Stimulated activated CD4-positive, alpha-beta T cell treated with anti-CD3 and anti-CD28 coated beads, TNF-alpha, amount 100 ng/mL, for 4 hours (primary cell): Measurements from ENCODE around the gene OR8B2.
"Not testable (repeated sequence)": the region's sequence is repeated elsewhere in the genome, so short reads cannot be mapped to it uniquely, and the experiment has no call there.

Source experiments
- DNase-seq, 3 experiments: peaks; one replicate each; pipeline ENCODE4 v3.0.0-alpha.2; 2020; ENCODE audit warnings: low read depth in 3 of 3

Gene OR8B2, protein sequence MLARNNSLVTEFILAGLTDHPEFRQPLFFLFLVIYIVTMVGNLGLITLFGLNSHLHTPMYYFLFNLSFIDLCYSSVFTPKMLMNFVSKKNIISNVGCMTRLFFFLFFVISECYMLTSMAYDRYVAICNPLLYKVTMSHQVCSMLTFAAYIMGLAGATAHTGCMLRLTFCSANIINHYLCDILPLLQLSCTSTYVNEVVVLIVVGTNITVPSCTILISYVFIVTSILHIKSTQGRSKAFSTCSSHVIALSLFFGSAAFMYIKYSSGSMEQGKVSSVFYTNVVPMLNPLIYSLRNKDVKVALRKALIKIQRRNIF

DNA sequence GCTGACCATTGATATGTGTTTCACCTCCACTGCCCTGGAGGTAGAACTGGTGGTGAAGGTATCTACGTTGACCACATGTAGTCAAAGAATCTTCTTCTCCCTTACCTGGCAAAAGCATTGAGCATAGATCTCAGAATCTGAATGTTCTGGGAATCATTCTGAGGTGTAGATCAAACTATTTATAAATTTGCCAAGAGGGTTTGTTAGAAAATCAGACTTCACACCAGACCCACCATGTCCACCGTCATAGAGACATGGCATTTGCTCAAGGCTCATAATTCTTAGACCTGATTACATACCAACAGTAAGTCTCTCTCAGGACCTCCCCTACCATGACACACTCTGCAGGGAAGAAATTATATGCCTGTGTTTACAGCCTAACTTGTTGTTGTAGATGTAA is at the start of gene OR8B2:
OR8B2 (minus strand) TSS at position 101 of the 400 bp plus-strand sequence. CDS start 1,156 bp downstream, outside the sequence.
- no peak for DNase-seq

DNA sequence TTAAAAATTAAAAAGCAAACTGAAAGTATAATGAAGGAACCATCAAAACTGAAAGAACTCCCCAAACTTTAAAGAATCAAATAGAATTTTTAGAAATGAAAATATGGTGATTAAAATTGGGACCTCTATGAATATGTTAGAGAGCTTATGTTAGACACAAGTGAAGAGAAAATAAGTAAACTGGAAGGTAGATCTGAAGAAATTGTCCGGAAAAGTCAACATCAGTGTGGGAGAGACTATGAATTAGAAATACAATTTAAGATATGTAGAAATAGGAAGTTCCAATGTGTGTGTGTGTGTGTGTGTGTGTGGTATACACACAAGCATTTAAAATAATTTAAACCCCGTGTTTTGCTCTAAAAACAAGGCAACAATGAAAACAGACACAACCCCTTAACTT is 45.3 kb upstream of the OR8B2 start:
- no peak for DNase-seq

DNA sequence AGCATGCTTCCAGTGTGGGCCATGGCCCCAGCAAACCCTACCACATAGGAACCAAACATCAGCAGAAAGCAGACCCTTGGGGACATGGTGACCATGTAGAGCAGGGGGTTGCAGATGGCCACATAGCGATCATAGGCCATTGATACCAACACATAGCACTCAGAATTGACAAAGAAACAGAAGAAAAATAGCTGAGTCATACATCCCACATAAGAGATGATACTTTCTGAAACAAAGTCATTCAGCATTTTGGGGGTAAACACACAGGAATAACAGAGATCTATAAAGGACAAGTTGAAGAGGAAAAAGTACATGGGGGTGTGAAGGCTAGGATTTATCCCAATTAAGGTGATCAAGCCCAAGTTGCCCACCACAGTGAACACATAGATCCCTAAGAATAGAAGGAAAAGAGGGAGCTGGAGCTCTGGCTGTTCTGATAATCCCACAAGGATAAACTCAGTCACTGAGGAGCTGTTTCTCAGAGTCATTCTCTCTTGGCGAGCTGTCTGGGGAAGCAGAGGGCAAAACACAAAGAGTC is 40.2 kb upstream of the OR8B2 start, which contains the start of gene OR8B4:
OR8B4 (minus strand) TSS at position 488 of the 538 bp plus-strand sequence; CDS start at position 488, 0 bp downstream.
- no peak for DNase-seq

DNA sequence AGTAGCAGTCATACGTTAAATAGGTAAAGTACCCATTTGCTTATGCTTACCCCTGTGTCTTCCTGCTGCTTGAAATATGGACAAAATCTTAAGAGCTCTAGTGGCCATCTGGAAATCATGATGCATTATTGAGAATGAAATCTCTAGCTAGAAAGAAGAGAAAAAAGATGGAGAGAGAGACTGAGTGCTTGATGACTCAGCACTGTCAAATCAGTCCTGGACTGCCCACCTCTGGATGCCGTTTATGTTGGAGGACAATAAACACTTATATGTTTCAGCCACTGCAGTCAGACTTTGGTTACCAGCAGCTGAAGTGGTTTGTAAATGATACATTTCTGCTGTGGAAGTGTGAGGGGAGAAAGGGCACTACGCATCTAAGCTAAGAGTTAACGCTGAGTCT is 36.7 kb upstream of the OR8B2 start:
- no peak for DNase-seq

- DNase-seq = no peak
Measured at GRCh38 chr11:124415356-124415923, 31.1 kb upstream of the OR8B2 start.

GRCh38 chr11:124409906-124410305 is 25.6 kb upstream of the OR8B2 start:
- DNase-seq = no peak

- no peak for DNase-seq
Measured at GRCh38 chr11:124405581-124405980, 21.3 kb upstream of the OR8B2 start.

- not testable (repeated sequence) for DNase-seq
Measured at GRCh38 chr11:124403186-124403585, 18.9 kb upstream of the OR8B2 start.

- peak in 1 of 3 experiments; percentile 5 for DNase-seq
Measured at GRCh38 chr11:124402326-124402922, 18.1 kb upstream of the OR8B2 start.

GRCh38 chr11:124398924-124399323 is 14.6 kb upstream of the OR8B2 start, which contains the start of gene OR8B3:
TSS of gene OR8B3 (minus strand) at chr11:124399024. CDS start at chr11:124397351, 1,673 bp downstream.
- no peak for DNase-seq

DNA sequence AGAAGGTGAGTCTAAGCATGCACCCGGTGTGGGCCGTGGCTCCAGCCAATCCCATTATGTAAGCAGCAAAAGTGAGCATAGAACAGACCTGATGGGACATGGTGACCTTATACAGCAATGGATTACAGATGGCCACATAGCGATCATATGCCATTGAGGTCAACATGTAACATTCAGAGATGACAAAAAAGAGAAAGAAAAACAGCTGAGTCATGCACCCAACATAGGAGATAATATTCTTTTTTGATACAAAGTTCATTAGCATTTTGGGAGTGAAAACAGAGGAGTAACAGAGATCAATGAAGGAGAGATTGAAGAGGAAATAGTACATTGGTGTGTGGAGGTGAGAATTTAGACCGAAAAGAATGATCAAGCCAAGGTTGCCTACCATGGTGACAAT is 12.5 kb upstream of the OR8B2 start:
- not testable (repeated sequence) for DNase-seq

- DNase-seq = no peak
Measured at GRCh38 chr11:124394408-124394807, 10.1 kb upstream of the OR8B2 start.

DNA sequence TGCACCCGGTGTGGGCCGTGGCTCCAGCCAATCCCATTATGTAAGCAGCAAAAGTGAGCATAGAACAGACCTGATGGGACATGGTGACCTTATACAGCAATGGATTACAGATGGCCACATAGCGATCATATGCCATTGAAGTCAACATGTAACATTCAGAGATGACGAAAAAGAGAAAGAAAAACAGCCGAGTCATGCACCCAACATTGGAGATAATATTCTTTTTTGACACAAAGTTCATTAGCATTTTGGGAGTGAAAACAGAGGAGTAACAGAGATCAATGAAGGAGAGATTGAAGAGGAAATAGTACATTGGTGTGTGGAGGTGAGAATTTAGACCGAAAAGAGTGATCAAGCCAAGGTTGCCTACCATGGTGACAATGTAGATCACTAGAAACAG is 1.4 kb downstream of the OR8B2 start:
- not testable (repeated sequence) for DNase-seq

DNA sequence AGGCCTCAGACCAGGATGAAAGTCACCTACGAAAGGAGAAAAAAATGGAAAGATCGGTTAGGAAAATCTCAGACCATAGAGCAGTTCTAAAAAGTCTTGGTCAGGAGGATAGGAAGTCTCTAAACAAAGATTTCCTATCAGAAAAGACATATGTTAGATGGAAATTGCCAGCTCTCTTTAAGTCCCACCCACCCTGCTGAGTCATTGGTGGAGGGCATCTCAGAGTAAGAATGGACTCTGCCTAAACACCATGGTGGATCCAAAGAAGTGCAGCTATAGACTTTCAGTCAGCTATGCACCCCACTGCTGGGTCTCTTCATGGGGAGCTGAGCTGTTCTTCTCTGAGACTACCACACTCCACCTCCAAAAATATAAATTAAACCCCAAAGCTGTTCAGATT is 3.7 kb downstream of the OR8B2 start:
- no peak for DNase-seq

DNA sequence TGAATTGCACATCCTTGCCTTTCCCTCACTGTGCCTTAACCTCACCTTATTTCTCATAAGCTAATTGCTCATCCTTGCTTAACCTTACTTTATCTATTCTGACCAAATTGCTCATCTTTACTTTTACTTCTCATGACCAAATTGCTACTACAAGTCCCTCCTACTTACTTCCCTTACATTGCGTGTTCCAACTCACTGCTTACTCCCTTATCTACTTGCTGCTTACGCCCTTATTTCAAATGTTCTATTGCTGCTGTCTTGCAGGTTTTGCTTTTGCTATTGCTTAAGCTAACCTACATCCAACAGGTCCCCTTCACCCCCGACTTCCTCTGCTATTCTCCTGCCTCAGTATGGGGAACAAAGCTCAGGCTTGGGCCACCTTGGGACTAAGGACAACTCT is 8.0 kb downstream of the OR8B2 start:
- no peak for DNase-seq

- no peak for DNase-seq
Measured at GRCh38 chr11:124359566-124359965, 24.7 kb downstream of the OR8B2 start.

DNA sequence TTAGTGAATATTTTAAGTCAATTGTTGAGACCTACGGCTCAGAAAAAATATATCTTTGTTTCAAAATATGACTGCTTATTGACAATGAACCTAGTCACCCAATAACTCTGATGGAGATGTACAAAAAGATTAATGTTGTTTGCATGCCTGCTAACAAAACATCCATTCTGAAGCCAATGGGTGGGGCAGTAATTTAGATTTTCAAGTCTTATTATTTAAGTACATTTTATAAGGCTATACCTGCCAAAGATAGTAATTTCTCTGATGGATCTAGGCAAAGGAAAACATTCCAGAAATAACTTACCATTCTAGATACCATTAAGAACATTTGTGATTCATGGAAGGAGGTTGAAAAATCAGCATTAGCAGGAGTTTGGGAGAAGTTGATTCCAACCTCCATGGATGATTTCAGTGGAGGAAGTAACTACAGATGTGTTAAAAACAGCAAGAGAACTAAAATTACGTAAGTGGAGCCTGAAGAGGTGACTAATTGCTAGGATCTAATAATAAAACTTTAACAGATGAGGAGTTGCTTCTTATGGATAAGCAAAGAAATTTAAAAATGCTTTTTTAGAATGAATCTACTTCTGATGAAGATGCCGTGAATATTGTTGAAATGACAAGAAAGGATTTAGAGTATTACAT is 37.9 kb downstream of the OR8B2 start:
- no peak for DNase-seq

DNA sequence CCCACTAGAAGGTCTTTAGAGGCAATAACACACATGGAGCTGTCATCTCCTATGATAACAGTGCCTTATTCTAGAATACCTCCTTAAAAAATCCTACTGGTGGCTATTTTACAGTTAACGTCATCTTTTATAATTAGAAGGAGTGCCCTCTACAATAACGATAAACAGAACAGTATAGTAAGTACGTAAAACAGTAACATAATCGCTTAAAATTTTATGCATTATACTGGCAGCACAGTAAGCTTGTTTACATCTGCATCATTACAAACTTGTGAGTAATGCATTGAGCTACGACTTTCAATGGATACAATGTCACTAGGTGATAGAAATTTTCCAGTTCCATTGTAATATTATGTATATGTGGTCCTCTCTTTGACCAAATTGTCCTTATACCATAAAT is 40.0 kb downstream of the OR8B2 start:
- no peak for DNase-seq

DNA sequence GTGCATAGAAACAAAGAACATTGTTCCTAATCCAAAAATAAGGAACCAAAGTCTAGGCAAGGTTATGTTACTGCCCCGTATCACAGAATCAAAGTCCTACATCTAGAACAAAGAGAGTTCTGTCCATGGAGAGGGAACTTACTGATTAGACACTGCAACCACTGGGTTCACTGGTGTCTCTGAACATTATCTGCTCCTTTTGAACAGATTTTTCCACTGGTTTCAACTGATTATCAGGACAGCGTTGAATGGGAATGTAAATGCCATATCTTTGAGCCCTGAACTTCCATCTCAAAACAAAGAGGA is 44.2 kb downstream of the OR8B2 start:
- DNase-seq = no peak

DNA sequence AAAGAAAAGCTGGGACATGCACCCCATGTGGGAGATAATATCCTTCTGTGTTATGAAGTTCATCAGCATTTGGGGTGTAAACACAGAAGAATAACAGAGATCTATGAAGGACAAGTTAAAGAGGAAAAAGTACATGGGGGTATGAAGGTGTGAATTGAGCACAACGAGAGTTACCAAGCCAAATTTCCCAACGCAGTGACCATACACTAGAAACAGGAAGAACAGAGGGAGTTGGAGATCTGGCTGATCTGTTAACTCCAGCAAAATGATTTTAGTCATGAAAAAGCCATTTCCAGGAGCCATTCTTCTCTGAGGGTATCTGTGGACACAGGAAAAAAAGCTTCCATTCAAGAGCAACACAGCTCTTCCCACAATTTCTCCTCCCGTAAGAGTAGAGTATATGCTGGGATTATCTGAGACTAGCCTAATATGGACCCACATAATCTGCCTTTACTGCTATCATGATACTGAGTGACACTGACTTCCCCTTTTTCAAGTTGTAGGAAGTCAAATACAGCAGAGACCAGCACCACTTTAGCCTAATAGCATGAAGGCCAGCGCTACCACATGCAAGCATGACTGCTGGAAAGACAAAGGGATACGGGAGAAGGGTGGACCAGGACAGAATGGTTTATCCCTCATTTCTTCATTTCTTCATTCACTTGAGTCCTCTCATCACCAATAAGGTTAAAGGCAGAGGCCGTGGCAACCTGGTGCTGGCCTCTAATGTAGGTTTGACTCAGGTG is 44.7 kb downstream of the OR8B2 start:
- no peak for DNase-seq
